MM.1S (cell line): ENCODE results near the gene TSSK6.
A peak's percentile ranks its signal among the peaks of the same experiment; 100 is the strongest.

Source experiments
- DNase-seq: peaks from one replicate; pipeline ENCODE4 v3.0.0-alpha.2; 2015
- H2AFZ ChIP-seq: fragments of 300-600 bp; sonication (generic); 2 replicates; pipeline ENCODE4 v1.6.0; 2016; ENCODE audit warnings: antibody characterized with exemption, low read length
- H3F3A ChIP-seq: fragments of 300-600 bp; sonication (generic); 2 replicates; pipeline ENCODE4 v1.6.1; 2016; ENCODE audit warnings: mild to moderate bottlenecking, antibody characterized with exemption, low read length, moderate library complexity, mixed read lengths; ENCODE audit not compliant: insufficient read depth
- H3K27ac ChIP-seq: fragments of 300-600 bp; sonication (generic); 2 replicates; pipeline ENCODE4 v1.5.1; 2016; ENCODE audit warnings: mild to moderate bottlenecking, low read length
- H3K27me3 ChIP-seq: fragments of 300-600 bp; sonication (generic); replicated peaks from 2 replicates; pipeline ENCODE4 v1.6.0; 2016; ENCODE audit warnings: low read length; ENCODE audit not compliant: insufficient read depth
- H3K36me3 ChIP-seq: fragments of 300-600 bp; sonication (generic); replicated peaks from 2 replicates; pipeline ENCODE4 v1.6.1; 2016; ENCODE audit warnings: mild to moderate bottlenecking, low read length, mixed read lengths; ENCODE audit not compliant: insufficient read depth
- H3K4me1 ChIP-seq: fragments of 300-600 bp; sonication (generic); 2 replicates; pipeline ENCODE4 v1.6.1; 2016; ENCODE audit warnings: low read length, mixed read lengths
- H3K4me2 ChIP-seq: fragments of 300-600 bp; sonication (generic); 2 replicates; pipeline ENCODE4 v1.6.0; 2016; ENCODE audit warnings: low read depth, low read length
- H3K4me3 ChIP-seq: fragments of 300-600 bp; sonication (generic); 2 replicates; pipeline ENCODE4 v1.5.1; 2016; ENCODE audit warnings: low read length, mixed read lengths
- H3K79me2 ChIP-seq: fragments of 300-600 bp; sonication (generic); 2 replicates; pipeline ENCODE4 v1.6.1; 2016; ENCODE audit warnings: mixed run types, low read length, mixed read lengths
- H3K9ac ChIP-seq: fragments of 300-600 bp; sonication (generic); 2 replicates; pipeline ENCODE4 v1.6.1; 2016; ENCODE audit warnings: low read length, mixed read lengths
- H3K9me2 ChIP-seq: fragments of 300-600 bp; sonication (generic); replicated peaks from 2 replicates; pipeline ENCODE4 v1.6.1; 2016; ENCODE audit warnings: mild to moderate bottlenecking, low read length, mixed read lengths; ENCODE audit not compliant: insufficient read depth
- H3K9me3 ChIP-seq: fragments of 300-600 bp; sonication (generic); replicated peaks from 2 replicates; pipeline ENCODE4 v1.6.1; 2016; ENCODE audit warnings: mild to moderate bottlenecking, low read length, mixed read lengths; ENCODE audit not compliant: insufficient read depth
- H4K20me1 ChIP-seq: fragments of 300-600 bp; sonication (generic); 2 replicates; pipeline ENCODE4 v1.6.1; 2016; ENCODE audit warnings: mild to moderate bottlenecking, low read length, moderate library complexity, mixed read lengths; ENCODE audit not compliant: insufficient read depth
- CTCF ChIP-seq: fragments of 300-600 bp; sonication (generic); IDR thresholded peaks from 2 replicates; pipeline ENCODE4 v1.5.1; 2016; ENCODE audit warnings: antibody characterized with exemption, low read length, mixed read lengths
- EZH2 ChIP-seq: fragments of 300-600 bp; sonication (generic); optimal IDR thresholded peaks from 2 replicates; pipeline ENCODE3; 2017; ENCODE audit warnings: low read depth, mild to moderate bottlenecking, antibody characterized with exemption, low read length, mixed read lengths
- EZH2phosphoT487 ChIP-seq: fragments of 300-600 bp; sonication (generic); IDR thresholded peaks from 2 replicates; pipeline ENCODE4 v1.6.1; 2018; ENCODE audit warnings: antibody characterized with exemption, low read length

The TSSK6 gene

GRCh38 chr19:19558055-19558454 is 42.7 kb upstream of the TSSK6 start:
- Histone ChIP-seq H3K27me3 (peaks cover 18% of the 10 kb centered on the region), H3F3A (no peaks in the 10 kb centered on the region), H3K4me1 (no peaks in the 10 kb centered on the region), H3K9me2 (no peaks in the 10 kb centered on the region), H3K4me3 (no peak overlapping the region), H3K79me2 (no peaks in the 10 kb centered on the region), H4K20me1 (no peaks in the 10 kb centered on the region), H3K27ac (no peak overlapping the region), H3K36me3 (no peaks in the 10 kb centered on the region), H3K4me2 (no peak overlapping the region), H3K9me3 (no peaks in the 10 kb centered on the region), H2AFZ (no peak overlapping the region), H3K9ac (no peak overlapping the region)
- DNase-seq: no peak
- TF ChIP-seq EZH2phosphoT487 (no peak), CTCF (no peak), EZH2 (no peak)

- DNase-seq: no peak
These were observed 39.0 kb upstream of the TSSK6 start for GRCh38 chr19:19554074-19555023.

DNA sequence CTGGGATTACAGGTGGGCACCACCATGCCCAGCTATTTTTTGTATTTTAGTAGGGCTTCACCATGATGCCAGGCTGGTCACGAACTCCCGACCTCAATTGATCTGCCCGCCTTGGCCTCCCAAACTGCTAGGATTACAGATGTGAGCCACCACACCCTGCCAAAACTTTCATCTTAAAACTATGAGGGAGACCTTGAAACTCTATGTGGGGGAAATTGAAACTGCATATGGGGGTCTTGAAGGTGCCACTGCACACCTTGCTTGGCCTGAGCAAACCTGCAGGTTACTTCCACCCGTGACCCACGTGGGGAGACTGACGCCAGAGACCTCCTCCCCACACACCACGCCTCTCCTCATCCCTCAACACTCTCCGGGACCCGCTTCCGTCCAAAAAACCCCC is 38.3 kb upstream of the TSSK6 start:
- Histone ChIP-seq H3K79me2 (no peaks in the 10 kb centered on the region), H3K9ac (no peak overlapping the region), H3K27me3 (peaks cover 13% of the 10 kb centered on the region), H3K9me2 (no peaks in the 10 kb centered on the region), H3K4me2 (no peak overlapping the region), H4K20me1 (no peaks in the 10 kb centered on the region), H3K36me3 (no peaks in the 10 kb centered on the region), H2AFZ (no peak overlapping the region), H3K27ac (no peak overlapping the region), H3K9me3 (no peaks in the 10 kb centered on the region), H3F3A (no peaks in the 10 kb centered on the region), H3K4me1 (no peaks in the 10 kb centered on the region), H3K4me3 (no peak overlapping the region)
- TF ChIP-seq CTCF (no peak), EZH2 (no peak), EZH2phosphoT487 (no peak)
- no peak for DNase-seq

More at GRCh38 chr19:19554074-19555023, 39.0 kb upstream of the TSSK6 start:
- no peaks in the 10 kb centered on the region for H3K79me2 ChIP-seq
- no peaks in the 10 kb centered on the region for H3K36me3 ChIP-seq
- H3K4me3 ChIP-seq: no peak overlapping the region
- no peak for TF ChIP-seq EZH2
- peak; percentile 62 for TF ChIP-seq CTCF
- no peak for TF ChIP-seq EZH2phosphoT487
- no peaks in the 10 kb centered on the region for H3K4me1 ChIP-seq
- H3K9me2 ChIP-seq: no peaks in the 10 kb centered on the region
- no peak overlapping the region for H3K4me2 ChIP-seq
- H2AFZ ChIP-seq: no peak overlapping the region
- no peaks in the 10 kb centered on the region for H3K9me3 ChIP-seq
- no peaks in the 10 kb centered on the region for H4K20me1 ChIP-seq
- H3K27ac ChIP-seq: no peak overlapping the region
- H3K9ac ChIP-seq: no peak overlapping the region
- no peaks in the 10 kb centered on the region for H3F3A ChIP-seq
- peaks cover 10% of the 10 kb centered on the region for H3K27me3 ChIP-seq
